Stimulated activated CD4-positive, alpha-beta T cell treated with anti-CD3 and anti-CD28 coated beads, Interleukin-12 subunit alpha, Interleukin-12 subunit beta, amount 100 ng/mL, for 48 hours (primary cell): ENCODE data around the gene CTTNBP2NL.
A peak's percentile ranks its signal among the peaks of the same experiment; 100 is the strongest.

ENCODE experiments used
- DNase-seq, 3 donors: peaks; one replicate each; pipeline ENCODE4 v3.0.0-alpha.2; 2020; ENCODE audit warnings: low read depth in 2 of 3, low spot score in 1 of 3

Gene CTTNBP2NL

DNA sequence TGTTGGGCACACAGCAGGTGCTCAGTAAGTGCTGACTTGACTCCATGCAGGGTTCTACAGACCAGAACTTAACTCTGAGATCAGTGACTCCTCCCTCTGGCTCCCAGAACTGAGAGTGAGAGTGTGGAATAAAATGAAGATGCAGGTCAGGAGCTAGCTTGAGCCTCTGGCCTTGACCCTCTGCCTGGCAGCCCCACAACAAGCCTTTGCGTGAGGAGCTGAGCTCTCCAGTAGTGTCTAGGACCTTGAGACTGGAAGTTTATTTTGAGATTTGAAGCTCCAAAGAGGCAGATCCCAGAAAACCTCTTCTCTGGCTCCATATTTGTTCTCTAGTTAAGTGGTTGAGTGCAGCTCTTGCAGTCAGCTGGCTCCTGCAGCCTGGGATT, 109.4 kb downstream of the CTTNBP2NL start:
- DNase-seq = no peak

- no peak for DNase-seq
Measured at GRCh38 chr1:112505878-112506277, 109.9 kb downstream of the CTTNBP2NL start.

DNA sequence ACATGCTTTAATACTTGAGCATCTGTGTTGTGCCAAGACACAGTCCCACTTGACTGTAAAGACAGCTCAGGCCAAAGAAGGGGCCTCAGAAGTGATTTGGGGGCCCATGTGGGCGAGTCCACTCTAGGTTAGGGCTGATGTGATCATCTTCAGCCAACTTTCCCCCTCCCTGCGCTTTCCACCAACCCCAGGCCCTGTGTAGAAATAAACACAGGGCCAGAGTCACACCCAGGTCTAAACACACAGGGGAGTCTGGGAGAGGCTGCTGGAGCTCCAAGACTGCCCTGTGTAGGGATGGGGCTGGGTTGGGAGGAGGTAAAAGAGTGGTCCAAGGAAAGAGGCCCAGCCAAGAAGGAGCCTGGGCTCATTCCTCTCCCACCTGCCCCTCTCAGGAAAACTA, 110.3 kb downstream of the CTTNBP2NL start:
- DNase-seq = no peak

- DNase-seq = no peak
Measured at GRCh38 chr1:112506731-112507130, 110.7 kb downstream of the CTTNBP2NL start.

- no peak for DNase-seq
Measured at GRCh38 chr1:112507336-112507735, 111.3 kb downstream of the CTTNBP2NL start.

DNA sequence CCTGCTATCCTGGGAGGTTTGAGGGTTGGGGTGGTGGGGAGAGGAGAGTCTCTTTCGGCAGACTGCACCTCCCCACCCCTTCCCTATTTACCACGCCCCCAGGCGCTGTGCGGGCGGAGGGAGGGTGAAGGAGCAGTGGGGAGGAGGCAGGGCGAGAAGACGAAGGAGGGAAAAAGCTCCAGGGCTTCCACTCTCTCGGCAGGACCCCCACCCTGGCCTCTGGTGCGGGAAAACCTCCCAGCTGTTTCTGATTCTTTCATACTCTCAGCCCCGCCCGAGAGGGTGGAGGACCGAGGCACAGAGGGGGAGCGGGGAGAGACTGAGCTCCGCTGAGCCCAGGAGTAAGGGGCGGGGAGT, 111.9 kb downstream of the CTTNBP2NL start:
- DNase-seq = no peak

DNA sequence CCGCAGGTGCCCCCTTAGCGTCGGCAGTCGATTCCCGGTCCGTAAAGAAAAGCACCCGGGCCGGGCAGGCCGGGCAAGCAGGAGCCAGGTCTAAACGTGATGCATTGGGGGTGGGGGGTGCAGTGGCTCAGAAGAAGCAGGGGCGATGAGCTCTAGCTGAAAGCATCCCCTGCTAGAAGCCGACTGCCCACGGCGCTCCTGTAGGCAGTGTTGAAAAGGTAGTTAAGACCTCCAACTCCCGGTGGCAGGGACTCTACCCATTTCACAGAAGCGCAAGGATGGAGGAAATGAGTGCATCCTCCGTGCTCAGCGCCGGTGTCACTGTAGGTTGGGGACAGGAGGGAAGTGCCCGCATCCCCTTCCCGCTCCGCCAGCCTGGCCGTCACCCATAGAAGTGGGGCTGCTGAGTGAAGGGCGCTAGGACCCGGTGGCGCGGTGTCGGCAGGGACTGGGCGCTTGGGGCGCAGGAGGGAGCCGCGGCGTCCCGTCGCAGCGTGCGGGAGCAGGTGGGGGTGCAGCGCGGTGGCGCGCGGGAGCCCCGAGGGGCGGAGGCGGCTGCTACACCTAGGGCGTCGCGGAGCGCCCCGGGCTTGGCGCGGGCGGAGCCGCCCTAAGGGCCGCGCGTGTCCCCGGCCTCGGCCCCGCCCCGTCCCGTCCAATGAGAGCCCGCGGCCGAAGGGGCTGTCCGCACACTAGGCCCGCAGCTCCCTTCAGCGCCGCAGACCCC, 112.4 kb downstream of the CTTNBP2NL start, which contains the start of gene WNT2B:
Gene WNT2B (plus strand): TSS at position 688 of the 727 bp plus-strand sequence. CDS start 298 bp downstream, outside the sequence.
- DNase-seq = peak in 2 of 3 donors; percentile 25 to 27

DNA sequence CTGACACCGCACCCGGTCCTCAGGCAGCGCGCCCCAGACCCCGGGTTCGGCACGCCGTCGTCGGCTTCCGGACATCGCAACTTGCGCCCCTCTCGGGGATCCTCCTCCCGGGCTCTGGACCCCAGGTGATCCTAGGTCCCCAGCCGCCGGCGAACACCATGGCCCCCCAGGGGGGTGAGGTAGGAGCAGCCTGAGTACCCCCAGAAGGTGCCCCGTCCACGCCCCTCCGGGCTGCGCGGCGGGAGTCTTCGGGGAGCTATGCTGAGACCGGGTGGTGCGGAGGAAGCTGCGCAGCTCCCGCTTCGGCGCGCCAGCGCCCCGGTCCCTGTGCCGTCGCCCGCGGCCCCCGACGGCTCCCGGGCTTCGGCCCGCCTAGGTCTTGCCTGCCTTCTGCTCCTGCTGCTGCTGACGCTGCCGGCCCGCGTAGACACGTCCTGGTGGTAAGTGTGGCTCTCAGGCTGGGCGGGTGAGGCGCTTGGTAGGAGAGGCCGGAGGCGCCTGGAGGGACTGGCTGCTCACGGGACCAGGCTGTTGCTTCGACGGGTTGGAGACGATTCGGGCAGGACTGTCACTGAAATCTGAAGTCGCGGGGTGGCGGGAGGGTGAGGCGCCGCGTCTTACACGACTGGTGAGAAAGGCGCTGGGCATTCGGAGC, 113.1 kb downstream of the CTTNBP2NL start:
- no peak for DNase-seq

DNA sequence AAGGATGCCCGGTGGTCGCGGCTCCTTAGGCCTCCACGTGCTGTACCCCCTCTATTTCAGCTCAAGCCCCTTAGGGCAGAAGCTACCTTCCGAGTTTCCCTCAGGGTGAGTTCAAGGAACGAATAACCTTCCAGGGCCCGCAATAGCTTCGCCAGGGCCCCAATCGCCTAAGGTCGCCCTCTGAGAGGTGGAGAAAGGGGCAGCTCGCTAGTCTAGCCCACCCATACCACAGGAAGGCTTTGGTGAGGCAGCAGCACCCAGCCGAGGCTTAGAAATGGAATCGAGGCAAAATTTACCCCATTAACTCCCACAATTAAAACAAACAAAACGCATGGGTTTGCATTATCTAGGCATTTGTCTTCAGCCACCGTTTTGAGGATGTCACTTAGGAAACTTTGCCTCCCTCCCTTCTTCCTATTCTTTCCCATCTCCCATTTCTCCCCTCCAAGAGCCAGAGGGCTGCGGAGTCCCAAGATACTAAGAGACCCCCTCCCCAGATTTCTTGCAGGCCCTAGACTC, 113.7 kb downstream of the CTTNBP2NL start:
- no peak for DNase-seq

DNA sequence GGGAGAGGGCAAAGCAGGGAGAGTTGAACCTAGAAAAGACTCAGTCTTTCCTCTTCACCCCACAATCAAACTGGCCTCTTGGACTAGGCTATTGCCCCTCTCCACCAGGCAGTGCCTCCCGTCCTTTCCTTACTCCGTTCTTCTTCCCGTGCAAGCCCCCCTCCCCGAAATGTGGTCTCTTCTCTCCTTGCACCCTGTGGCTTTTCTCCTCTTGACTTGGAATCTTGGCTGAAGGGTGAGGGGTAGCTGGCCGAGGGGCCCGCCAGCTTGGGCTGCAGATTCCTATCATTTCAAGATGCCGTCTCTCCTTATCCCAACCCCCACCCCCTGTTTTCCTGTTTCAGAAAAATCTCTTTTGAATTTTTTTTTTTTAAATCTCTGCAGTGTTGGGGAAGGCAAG, 114.3 kb downstream of the CTTNBP2NL start:
- DNase-seq = no peak
